Measurements from ENCODE around the gene CSKMT. TPM values are rescaled to one million over a fixed set of nuclear protein-coding genes. Genes with fewer than 3 reads are reported as not detected.

The CSKMT gene
- total and polyA plus RNA-seq, 4 donors, result 5.3 to 37.1 (median 15.4) TPM

GRCh38 chr11:62678770-62679696 is 13.9 kb downstream of the CSKMT start, which contains the start of gene UBXN1:
Gene UBXN1 (minus strand): TSS chr11:62679073. CDS start chr11:62678923, 150 bp downstream.
- Histone ChIP-seq H3K4me1 (ENCODE audit: control insufficient read depth in 5 of 5, insufficient read depth in 5 of 5, low read length in 5 of 5) (peaks cover 0 to 7% (median 6%) of the 10 kb centered on the region in 5 donors), H3K9ac (ENCODE audit: insufficient read depth in 1 of 2, low read length in 2 of 2) (peak within 1 kb of the TSS; percentile 60 to 65), H3K36me3 (ENCODE audit: control insufficient read depth in 4 of 4, insufficient read depth in 4 of 4, low read length in 4 of 4) (peaks cover 2 to 14% (median 6%) of the 10 kb centered on the region in 4 donors), H3K4me3 (peak within 1 kb of the TSS; percentile 100), H3K9me3 (ENCODE audit: control insufficient read depth in 4 of 4, insufficient read depth in 3 of 4, low read length in 3 of 4) (no peaks in the 10 kb centered on the region), H3K27me3 (ENCODE audit: control insufficient read depth in 3 of 3, insufficient read depth in 3 of 3, low read length in 2 of 3) (no peaks in the 10 kb centered on the region), H3K27ac (ENCODE audit: low read depth in 1 of 2, low read length in 1 of 2) (peak within 1 kb of the TSS; percentile 87 to 98)
- ATAC-seq (ENCODE audit: insufficient read depth, low FRiP score) (peak; percentile 91), DNase-seq (peak; percentile 91 to 95 (median 93))
- 7 to 8% methylated on average over 51 to 55 of the region's 55 CpGs for WGBS, 2 donors
- TF ChIP-seq CTCF (IDR thresholded peaks at IDR 0.05; ENCODE audit: control extremely low read depth, extremely low read depth), result no peak

DNA sequence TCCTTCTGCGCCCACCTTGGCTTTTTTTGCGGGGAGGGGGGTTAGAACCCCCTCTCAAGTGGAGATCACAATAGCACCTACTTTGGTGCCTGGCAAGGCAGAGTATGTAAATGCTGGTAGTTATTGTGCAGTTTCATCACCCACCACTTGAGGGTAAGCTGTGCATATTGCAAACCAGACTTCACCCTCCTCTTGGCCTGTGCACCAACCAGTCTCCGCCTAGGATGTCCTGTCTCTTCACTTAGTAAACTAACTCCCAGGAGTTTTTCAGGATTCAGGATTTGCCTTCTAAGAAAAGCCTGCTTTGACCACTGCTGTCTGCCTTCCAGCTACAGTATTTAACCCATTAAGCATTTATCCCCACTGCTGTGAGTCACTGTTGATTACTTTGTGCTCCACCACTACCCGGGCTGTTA is 15.7 kb downstream of the CSKMT start:
- WGBS, 2 donors, result 49 to 60% methylated on average over 4 of the region's 4 CpGs
- Histone ChIP-seq H3K27me3 (ENCODE audit: control insufficient read depth in 3 of 3, insufficient read depth in 3 of 3, low read length in 2 of 3) (no peaks in the 10 kb centered on the region), H3K9me3 (ENCODE audit: control insufficient read depth in 4 of 4, insufficient read depth in 3 of 4, low read length in 3 of 4) (no peaks in the 10 kb centered on the region), H3K4me3 (no peak overlapping the region), H3K27ac (ENCODE audit: low read depth in 1 of 2, low read length in 1 of 2) (peak overlapping the region in 1 of 2 donors; percentile 7), H3K9ac (ENCODE audit: insufficient read depth in 1 of 2, low read length in 2 of 2) (no peak overlapping the region), H3K4me1 (ENCODE audit: control insufficient read depth in 5 of 5, insufficient read depth in 5 of 5, low read length in 5 of 5) (peaks cover 0 to 7% (median 6%) of the 10 kb centered on the region in 5 donors), H3K36me3 (ENCODE audit: control insufficient read depth in 4 of 4, insufficient read depth in 4 of 4, low read length in 4 of 4) (peaks cover 2 to 13% (median 4%) of the 10 kb centered on the region in 4 donors)
- DNase-seq, result peak in 2 of 3 donors; percentile 48 to 68
- peak; percentile 56 for TF ChIP-seq CTCF (IDR thresholded peaks at IDR 0.05; ENCODE audit: control extremely low read depth, extremely low read depth)
- peak; percentile 36 for ATAC-seq (ENCODE audit: insufficient read depth, low FRiP score)

- TF ChIP-seq CTCF (IDR thresholded peaks at IDR 0.05; ENCODE audit: control extremely low read depth, extremely low read depth), result no peak
- ATAC-seq (ENCODE audit: insufficient read depth, low FRiP score), result no peak
- H3K9me3 ChIP-seq (ENCODE audit: control insufficient read depth in 4 of 4, insufficient read depth in 3 of 4, low read length in 3 of 4), result no peaks in the 10 kb centered on the region
- peaks cover under 1 to 4% (median 3%) of the 10 kb centered on the region in 4 donors for H3K36me3 ChIP-seq (ENCODE audit: control insufficient read depth in 4 of 4, insufficient read depth in 4 of 4, low read length in 4 of 4)
- 92% methylated on average over 7 of the region's 7 CpGs for WGBS, 2 donors
- no peak for DNase-seq
- H3K9ac ChIP-seq (ENCODE audit: insufficient read depth in 1 of 2, low read length in 2 of 2), result no peak overlapping the region
- H3K4me1 ChIP-seq (ENCODE audit: control insufficient read depth in 5 of 5, insufficient read depth in 5 of 5, low read length in 5 of 5), result peaks cover 0 to 7% (median 4%) of the 10 kb centered on the region in 5 donors
- no peak overlapping the region for H3K27ac ChIP-seq (ENCODE audit: low read depth in 1 of 2, low read length in 1 of 2)
- H3K4me3 ChIP-seq, result no peak overlapping the region
- H3K27me3 ChIP-seq (ENCODE audit: control insufficient read depth in 3 of 3, insufficient read depth in 3 of 3, low read length in 2 of 3), result peaks cover 0 to 4% (median 3%) of the 10 kb centered on the region in 3 donors
These were observed 17.4 kb downstream of the CSKMT start for GRCh38 chr11:62682518-62682917.
